RWPE2 (cell line): ENCODE data around the gene CAVIN2.

Experiments used
- ATAC-seq: fragments of 200-7000 bp; cut with Tn5 transposase; 3 replicates; pipeline ENCODE4 v1.9.1; 2021; ENCODE audit warnings: low read depth
- DNase-seq: peaks from one replicate; pipeline ENCODE4 v3.0.0-alpha.2; 2020; ENCODE audit warnings: low spot score
- H3K27ac ChIP-seq: fragments of 450-650 bp; 2 replicates; pipeline ENCODE4 v1.5.1; 2017; ENCODE audit warnings: mild to moderate bottlenecking; ENCODE audit not compliant: poor library complexity, severe bottlenecking
- H3K27me3 ChIP-seq: fragments of 250-450 bp; sonication (Bioruptor Pico); 2 replicates; pipeline ENCODE4 v1.5.1; 2021; ENCODE audit warnings: mild to moderate bottlenecking, moderate library complexity; ENCODE audit not compliant: insufficient read depth, poor library complexity, severe bottlenecking
- H3K36me3 ChIP-seq: fragments of 250-450 bp; sonication (Bioruptor Pico); 2 replicates; pipeline ENCODE4 v1.5.1; 2020; ENCODE audit warnings: low read depth, mild to moderate bottlenecking, moderate library complexity
- H3K4me1 ChIP-seq: fragments of 250-450 bp; sonication (Bioruptor Pico); 2 replicates; pipeline ENCODE4 v1.5.1; 2021; ENCODE audit warnings: mild to moderate bottlenecking, moderate library complexity; ENCODE audit not compliant: insufficient read depth, poor library complexity, severe bottlenecking
- H3K4me3 ChIP-seq: fragments of 250-450 bp; sonication (Bioruptor Pico); 2 replicates; pipeline ENCODE4 v1.5.1; 2021; ENCODE audit warnings: mild to moderate bottlenecking, moderate library complexity; ENCODE audit not compliant: severe bottlenecking
- H3K9me3 ChIP-seq: fragments of 250-450 bp; sonication (Bioruptor Pico); 2 replicates; pipeline ENCODE4 v1.5.1; 2021; ENCODE audit warnings: mild to moderate bottlenecking, moderate library complexity; ENCODE audit not compliant: severe bottlenecking
- TF ChIP-seq, protein P1 (sequence below): fragments of 450-650 bp; IDR thresholded peaks from one replicate; pipeline ENCODE4 v1.5.1; 2017; ENCODE audit warnings: mild to moderate bottlenecking, moderate library complexity; ENCODE audit not compliant: poor library complexity, severe bottlenecking

Gene CAVIN2

GRCh38 chr2:191802180-191802579 is 44.7 kb downstream of the CAVIN2 start:
- ATAC-seq (no peak), DNase-seq (no peak)
- Histone ChIP-seq H3K4me1 (no peaks in the 10 kb centered on the region), H3K27ac (no peak overlapping the region), H3K4me3 (no peak overlapping the region), H3K27me3 (no peaks in the 10 kb centered on the region), H3K9me3 (no peaks in the 10 kb centered on the region), H3K36me3 (no peaks in the 10 kb centered on the region)
- TF ChIP-seq, protein P1, sequence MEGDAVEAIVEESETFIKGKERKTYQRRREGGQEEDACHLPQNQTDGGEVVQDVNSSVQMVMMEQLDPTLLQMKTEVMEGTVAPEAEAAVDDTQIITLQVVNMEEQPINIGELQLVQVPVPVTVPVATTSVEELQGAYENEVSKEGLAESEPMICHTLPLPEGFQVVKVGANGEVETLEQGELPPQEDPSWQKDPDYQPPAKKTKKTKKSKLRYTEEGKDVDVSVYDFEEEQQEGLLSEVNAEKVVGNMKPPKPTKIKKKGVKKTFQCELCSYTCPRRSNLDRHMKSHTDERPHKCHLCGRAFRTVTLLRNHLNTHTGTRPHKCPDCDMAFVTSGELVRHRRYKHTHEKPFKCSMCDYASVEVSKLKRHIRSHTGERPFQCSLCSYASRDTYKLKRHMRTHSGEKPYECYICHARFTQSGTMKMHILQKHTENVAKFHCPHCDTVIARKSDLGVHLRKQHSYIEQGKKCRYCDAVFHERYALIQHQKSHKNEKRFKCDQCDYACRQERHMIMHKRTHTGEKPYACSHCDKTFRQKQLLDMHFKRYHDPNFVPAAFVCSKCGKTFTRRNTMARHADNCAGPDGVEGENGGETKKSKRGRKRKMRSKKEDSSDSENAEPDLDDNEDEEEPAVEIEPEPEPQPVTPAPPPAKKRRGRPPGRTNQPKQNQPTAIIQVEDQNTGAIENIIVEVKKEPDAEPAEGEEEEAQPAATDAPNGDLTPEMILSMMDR: no peak

GRCh38 chr2:191800874-191801273 is 46.0 kb downstream of the CAVIN2 start:
- Histone ChIP-seq H3K4me3 (no peak overlapping the region), H3K4me1 (no peaks in the 10 kb centered on the region), H3K9me3 (no peaks in the 10 kb centered on the region), H3K27me3 (no peaks in the 10 kb centered on the region), H3K36me3 (no peaks in the 10 kb centered on the region), H3K27ac (no peak overlapping the region)
- TF ChIP-seq, protein P1: no peak
- no peak for DNase-seq
- no peak for ATAC-seq

DNA sequence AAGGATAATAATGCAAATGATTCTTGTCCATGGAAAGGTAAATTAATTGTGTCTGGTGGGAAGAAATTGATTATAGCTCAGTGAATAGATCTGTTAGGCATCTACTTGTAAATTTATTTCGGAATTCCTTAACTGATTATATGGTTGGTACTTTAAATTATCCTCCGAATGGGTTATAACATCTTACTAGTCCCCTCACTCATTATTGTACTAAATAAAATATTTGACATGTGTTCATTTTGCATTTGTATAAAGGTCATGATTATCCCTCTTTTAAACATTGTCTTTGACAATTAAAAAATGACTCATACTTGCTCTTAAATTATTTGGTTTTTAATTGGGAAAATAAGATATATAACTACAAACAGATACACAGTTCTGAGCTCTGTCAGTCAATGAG is 47.4 kb downstream of the CAVIN2 start:
- TF ChIP-seq, protein P1: no peak
- Histone ChIP-seq H3K9me3 (no peaks in the 10 kb centered on the region), H3K36me3 (no peaks in the 10 kb centered on the region), H3K4me1 (no peaks in the 10 kb centered on the region), H3K27me3 (no peaks in the 10 kb centered on the region), H3K27ac (no peak overlapping the region), H3K4me3 (no peak overlapping the region)
- ATAC-seq (no peak), DNase-seq (no peak)

DNA sequence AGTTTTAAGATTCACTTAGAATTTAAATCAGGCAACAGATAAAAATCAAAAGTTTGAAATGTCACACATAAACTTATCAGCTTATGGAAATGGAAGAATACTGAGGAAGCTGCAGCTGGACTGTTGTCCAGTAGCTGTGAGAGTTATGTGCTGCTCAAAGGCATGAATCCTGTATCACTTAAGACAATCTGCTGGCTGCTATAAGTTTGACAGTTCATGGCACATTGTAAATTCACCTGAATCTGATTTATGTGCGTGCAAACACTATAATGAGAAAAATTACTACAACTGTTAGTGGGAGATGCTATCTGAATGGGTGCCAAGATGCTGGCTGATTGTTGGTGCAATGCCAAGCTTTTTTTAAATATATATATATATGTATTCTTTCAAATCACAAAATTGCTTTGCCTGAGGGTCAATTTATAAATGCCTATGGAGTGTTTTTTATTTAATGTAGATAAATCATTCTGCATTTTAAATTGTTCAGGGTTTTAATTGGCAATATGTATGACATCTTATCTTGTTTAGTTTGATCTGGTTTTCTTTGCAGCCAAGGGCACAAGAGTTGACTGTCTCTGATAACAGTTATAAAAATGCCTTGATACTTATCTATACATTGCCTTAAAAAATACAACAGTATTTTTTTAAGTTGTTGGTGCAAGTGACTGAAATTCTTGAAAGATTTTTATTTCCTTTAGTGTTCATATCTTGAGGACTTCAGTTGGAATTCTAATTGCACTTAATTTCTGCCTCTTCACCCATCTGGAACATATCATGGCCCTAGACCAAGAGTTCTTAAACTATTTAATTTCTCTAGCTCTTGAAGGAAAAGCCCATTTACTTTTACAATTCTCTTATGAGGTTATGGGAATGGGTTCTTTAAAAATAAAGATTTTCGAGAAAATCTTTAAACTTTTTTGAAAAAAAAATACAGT is 48.7 kb downstream of the CAVIN2 start:
- Histone ChIP-seq H3K9me3 (no peaks in the 10 kb centered on the region), H3K4me3 (no peak overlapping the region), H3K36me3 (no peaks in the 10 kb centered on the region), H3K27me3 (no peaks in the 10 kb centered on the region), H3K27ac (no peak overlapping the region), H3K4me1 (no peaks in the 10 kb centered on the region)
- TF ChIP-seq, protein P1: no peak
- DNase-seq (no peak), ATAC-seq (no peak)

- no peak for DNase-seq
Observed at GRCh38 chr2:191797500-191797899, 49.4 kb downstream of the CAVIN2 start.

More at GRCh38 chr2:191797500-191797899, 49.4 kb downstream of the CAVIN2 start:
- Histone ChIP-seq H3K4me1 (no peaks in the 10 kb centered on the region), H3K4me3 (no peak overlapping the region), H3K36me3 (no peaks in the 10 kb centered on the region), H3K9me3 (no peaks in the 10 kb centered on the region), H3K27ac (no peak overlapping the region), H3K27me3 (no peaks in the 10 kb centered on the region)
- TF ChIP-seq, protein P1: no peak
- ATAC-seq: no peak
